ENCODE results near the gene NR2F1-AS1.

DNA sequence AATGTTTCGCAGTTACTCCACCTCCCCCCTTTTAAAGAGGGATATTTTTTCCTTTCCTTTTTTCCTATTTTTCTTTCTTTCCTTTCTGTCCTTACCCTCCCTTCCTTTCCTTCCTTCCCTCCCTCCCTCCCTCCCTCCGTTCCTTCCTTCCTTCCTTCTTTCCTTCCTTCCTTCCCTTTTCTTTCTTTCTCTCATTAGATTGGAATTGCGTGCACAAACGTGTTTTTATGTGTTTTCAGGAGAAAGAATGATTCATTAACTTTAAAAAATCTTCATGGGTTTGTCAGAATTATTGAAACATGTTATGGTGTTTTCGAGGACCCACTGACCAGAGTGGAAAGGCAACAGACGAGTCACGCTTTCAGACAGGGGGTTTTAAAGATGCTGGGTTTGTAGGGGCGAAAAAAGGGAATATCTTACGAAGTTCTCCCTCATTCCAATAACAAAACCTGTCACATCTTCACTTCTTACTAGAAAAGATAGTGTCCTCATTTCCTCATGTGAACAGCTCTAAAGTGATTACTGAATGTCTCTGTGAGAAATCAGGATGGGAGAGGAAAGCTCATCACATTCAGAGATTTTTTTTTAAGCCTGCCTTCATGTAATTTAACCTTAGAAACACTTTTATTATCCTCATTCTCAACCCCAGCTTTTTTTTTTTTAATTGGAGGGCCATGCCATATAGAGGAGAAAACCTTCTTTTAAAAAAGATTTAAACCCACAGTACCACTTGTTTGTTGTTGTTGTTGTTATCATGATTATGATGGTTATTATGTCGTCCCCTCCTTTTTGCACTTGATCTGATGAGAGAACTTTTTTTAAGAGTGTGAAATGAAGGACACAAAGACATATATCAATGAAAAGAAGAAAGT is 23.9 kb upstream of the NR2F1-AS1 start:
- TF ChIP-seq, protein P1, sequence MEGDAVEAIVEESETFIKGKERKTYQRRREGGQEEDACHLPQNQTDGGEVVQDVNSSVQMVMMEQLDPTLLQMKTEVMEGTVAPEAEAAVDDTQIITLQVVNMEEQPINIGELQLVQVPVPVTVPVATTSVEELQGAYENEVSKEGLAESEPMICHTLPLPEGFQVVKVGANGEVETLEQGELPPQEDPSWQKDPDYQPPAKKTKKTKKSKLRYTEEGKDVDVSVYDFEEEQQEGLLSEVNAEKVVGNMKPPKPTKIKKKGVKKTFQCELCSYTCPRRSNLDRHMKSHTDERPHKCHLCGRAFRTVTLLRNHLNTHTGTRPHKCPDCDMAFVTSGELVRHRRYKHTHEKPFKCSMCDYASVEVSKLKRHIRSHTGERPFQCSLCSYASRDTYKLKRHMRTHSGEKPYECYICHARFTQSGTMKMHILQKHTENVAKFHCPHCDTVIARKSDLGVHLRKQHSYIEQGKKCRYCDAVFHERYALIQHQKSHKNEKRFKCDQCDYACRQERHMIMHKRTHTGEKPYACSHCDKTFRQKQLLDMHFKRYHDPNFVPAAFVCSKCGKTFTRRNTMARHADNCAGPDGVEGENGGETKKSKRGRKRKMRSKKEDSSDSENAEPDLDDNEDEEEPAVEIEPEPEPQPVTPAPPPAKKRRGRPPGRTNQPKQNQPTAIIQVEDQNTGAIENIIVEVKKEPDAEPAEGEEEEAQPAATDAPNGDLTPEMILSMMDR (IDR thresholded peaks at IDR 0.05; ENCODE audit: low read length), result no peak
- no peak for TF ChIP-seq EZH2phosphoT487 (IDR thresholded peaks at IDR 0.05; ENCODE audit: low read length)

Data from MM.1S (cell line).